GM21619 (cell line): ENCODE data around the gene TMEM170B.

Experiments used
- ATAC-seq: cut with Tn5 transposase; IDR thresholded peaks from one replicate; pipeline ENCODE4 v1.9.1; 2021; ENCODE audit not compliant: unreplicated experiment

TMEM170B gene

GRCh38 chr6:11537229-11538051 lies at the start of gene TMEM170B:
Gene TMEM170B, plus strand, starts transcription at chr6:11537749. Its CDS starts 529 bp downstream, at chr6:11538278.
- ATAC-seq, result peak; percentile 92

- ATAC-seq, result no peak
Observed at GRCh38 chr6:11490996-11491395, 46.6 kb upstream of the TMEM170B start.

- ATAC-seq, result no peak
Observed at GRCh38 chr6:11491596-11492463, 45.7 kb upstream of the TMEM170B start.

- ATAC-seq, result no peak
Observed at GRCh38 chr6:11492464-11493290, 44.9 kb upstream of the TMEM170B start.

GRCh38 chr6:11493974-11494373 lies 43.6 kb upstream of the TMEM170B start:
- ATAC-seq, result no peak

- ATAC-seq, result no peak
Observed at GRCh38 chr6:11494786-11495564, 42.6 kb upstream of the TMEM170B start.

- no peak for ATAC-seq
Observed at GRCh38 chr6:11495565-11496145, 41.9 kb upstream of the TMEM170B start.

- ATAC-seq, result peak; percentile 53
Observed at GRCh38 chr6:11496152-11497060, 41.1 kb upstream of the TMEM170B start.

GRCh38 chr6:11497107-11497506 lies 40.4 kb upstream of the TMEM170B start:
- no peak for ATAC-seq

GRCh38 chr6:11497881-11498280 lies 39.7 kb upstream of the TMEM170B start:
- no peak for ATAC-seq

- no peak for ATAC-seq
Observed at GRCh38 chr6:11500008-11500407, 37.5 kb upstream of the TMEM170B start.

GRCh38 chr6:11509471-11509870 lies 28.1 kb upstream of the TMEM170B start:
- ATAC-seq, result no peak

GRCh38 chr6:11514672-11515071 lies 22.9 kb upstream of the TMEM170B start:
- peak; percentile 93 for ATAC-seq

GRCh38 chr6:11515763-11516162 lies 21.8 kb upstream of the TMEM170B start:
- no peak for ATAC-seq

- ATAC-seq, result no peak
Observed at GRCh38 chr6:11522812-11523605, 14.5 kb upstream of the TMEM170B start.

GRCh38 chr6:11525468-11526155 lies 11.9 kb upstream of the TMEM170B start:
- no peak for ATAC-seq

- ATAC-seq, result no peak
Observed at GRCh38 chr6:11526156-11526505, 11.4 kb upstream of the TMEM170B start.
